HG02763 (cell line): Measurements from ENCODE around the gene SRPRB.
"Not testable (repeated sequence)": the region's sequence is repeated elsewhere in the genome, so short reads cannot be mapped to it uniquely, and the experiment has no call there.

Source experiments
- ATAC-seq: cut with Tn5 transposase; IDR thresholded peaks from one replicate; pipeline ENCODE4 v1.9.1; 2021; ENCODE audit warnings: mild to moderate bottlenecking, moderate library complexity; ENCODE audit not compliant: unreplicated experiment

The SRPRB gene

GRCh38 chr3:133777807-133778568 lies 27.6 kb upstream of the SRPRB start:
- no peak for ATAC-seq

DNA sequence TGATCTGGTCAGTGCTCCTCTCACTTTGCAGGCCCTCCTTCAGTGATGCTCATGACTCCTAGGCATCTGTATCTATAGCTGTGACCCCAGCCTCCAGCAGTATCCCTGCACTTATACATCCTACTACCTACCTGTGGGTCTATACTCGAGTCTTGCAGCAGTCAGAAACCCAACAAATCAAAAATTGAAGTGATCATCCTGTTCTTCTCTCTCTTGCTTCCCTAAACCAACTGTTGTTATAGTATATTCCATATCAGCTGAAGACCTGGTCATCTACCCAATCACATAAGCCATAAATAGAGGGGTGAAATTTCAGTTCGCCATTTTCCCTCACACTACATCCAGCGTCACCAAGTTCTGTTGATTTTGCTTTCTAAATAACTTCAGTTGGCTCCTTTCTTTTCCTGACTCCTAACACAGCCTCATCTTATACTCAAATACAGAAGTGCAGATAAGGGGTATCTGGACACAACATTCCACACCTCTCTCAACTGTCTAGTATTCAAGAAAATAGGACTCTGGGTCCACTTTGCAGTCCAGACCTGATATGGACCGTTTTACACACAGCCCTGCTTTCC lies 25.9 kb upstream of the SRPRB start:
- ATAC-seq = no peak

GRCh38 chr3:133780756-133781155 lies 24.9 kb upstream of the SRPRB start:
- ATAC-seq = not testable (repeated sequence)

DNA sequence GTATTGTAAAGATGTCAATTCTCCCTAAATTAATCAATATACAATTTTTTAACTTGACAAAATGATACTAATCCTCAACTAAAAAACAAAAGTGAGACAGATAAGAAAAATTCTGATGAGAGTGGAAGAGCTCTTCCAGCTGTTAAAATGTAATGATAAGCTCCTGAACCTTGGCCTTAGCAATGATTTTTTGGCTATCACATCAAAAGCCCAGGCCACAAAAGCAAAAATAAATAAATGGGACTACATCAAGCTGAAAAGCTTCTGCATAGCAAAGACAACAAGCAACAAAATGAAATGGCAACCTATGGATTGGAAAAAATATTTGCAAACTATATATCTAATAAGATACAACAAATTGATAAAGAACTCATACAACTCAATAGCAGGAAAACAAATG lies 24.0 kb upstream of the SRPRB start:
- no peak for ATAC-seq

DNA sequence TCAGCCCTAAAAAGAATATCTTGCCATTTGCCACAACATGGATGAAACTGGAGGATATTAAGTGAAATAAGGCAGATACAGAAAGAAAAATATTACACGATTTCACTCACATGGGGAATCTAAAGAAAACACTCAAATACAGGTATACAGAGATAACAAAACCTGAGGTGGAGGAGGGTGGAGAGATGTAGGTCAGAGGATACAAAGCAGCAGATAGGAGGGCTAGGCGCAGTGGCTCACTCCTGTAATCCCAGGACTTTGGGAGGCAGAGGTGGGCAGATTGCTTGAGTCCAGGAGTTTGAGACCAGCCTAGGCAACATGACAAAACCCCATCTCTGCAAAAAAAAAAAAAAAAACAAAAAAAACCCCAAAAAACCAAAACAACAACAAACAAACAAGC lies 23.2 kb upstream of the SRPRB start:
- ATAC-seq = no peak

DNA sequence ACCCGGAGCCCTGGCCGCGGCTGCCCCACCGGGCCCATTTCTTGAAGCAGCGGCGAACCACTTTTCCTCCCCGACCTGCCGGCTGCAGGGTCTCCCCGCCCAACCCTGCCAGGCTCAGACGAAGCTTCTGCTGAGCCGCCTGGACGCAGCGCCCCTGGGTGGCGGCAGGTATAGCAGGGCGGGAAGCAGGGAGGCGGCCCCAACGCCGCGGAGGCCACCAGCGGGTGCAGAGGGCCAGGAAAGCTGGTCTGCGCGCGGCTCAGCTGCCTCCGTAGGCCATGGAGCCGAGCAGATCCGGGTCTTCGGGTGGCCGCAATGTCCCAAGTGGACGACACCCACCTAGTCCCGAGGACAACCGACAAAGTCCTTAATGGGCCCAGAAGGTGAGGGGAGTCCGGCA lies 21.9 kb upstream of the SRPRB start:
- ATAC-seq = no peak

GRCh38 chr3:133788024-133788423 lies 17.6 kb upstream of the SRPRB start:
- ATAC-seq = no peak

DNA sequence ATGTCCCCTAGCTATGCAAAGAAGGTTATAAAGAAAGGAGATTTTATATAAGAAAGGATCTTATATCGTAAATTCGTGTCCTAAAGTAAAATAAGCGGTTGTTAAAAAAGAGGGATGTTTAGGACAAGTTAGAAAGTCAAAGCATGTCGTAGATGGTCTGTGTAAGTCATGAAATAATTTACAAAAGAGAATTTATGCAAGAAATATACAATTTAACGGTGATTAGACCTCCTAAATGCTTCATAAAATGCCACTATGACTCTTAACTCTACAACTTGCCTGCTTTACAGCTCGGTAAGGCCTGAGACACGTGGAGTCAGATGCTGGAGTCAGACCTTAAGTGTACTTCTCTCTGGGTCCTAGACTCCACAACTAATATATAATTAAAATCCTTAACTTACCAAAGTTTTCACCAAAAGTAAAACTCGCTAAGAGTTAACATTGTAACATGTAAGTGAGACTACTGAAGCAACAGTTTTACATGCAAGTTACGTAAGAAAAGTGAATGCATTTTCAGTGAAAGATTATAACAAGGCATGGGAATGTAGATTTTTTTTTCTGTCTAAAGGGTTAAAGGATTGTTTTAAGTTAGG lies 13.3 kb upstream of the SRPRB start:
- no peak for ATAC-seq

DNA sequence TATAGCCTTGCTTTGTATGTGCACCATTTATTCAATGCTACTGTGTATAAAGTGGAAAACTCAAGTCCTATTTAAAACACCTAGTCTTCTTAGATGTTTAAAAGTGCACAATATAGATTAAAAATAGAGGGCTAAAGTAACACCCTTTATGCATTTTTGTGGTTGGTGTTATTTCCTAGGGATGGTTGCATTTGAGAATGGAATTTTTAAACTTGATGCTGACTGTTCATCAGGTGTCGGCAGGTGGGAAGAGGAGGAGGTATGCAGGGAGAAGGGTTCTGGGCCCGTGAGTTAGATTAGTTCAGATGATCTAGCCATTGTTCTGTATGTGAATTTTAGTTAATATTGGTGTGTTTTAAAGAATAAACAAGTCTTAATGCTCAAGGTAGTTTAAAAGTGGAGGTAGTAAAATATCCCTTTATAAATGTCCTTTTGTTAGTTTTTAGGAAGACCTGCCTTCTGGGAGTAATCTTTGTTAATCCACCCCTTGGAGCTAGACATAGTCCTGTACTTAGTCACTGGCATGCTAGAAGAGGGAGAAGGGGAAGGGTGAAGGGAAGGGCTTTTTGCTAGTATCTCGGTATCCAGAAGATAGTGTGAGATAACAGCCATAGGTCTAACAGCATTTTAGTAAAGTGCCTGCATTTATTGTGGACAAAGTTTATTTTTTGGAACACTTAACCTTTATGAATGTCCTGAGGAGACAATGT lies 8.1 kb upstream of the SRPRB start:
- no peak for ATAC-seq

- no peak for ATAC-seq
These were observed 5.6 kb upstream of the SRPRB start for GRCh38 chr3:133799794-133800585.

DNA sequence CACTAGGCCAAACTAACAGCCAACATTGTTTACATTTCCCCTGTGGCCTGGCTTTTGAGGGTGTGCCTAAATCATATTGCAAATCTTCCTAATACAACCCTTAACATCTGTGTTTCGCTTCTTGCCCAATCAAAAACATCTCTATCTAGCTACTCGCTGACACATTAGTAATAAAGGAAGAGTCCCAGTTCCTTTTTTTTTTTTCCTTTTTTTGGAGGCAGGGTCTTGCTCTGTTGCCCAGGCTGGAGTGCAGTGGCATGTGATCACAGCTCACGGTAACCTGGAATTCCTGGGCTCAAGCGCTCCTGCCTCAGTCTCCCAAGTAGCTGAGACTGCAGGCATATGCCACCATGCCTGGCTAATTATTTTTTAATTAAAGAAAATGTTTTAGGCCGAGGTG lies 2.1 kb upstream of the SRPRB start:
- no peak for ATAC-seq

- no peak for ATAC-seq
These were observed 719 bp upstream of the SRPRB start for GRCh38 chr3:133804896-133805295.

- ATAC-seq = no peak
These were observed 272 bp upstream of the SRPRB start for GRCh38 chr3:133805384-133805701.

DNA sequence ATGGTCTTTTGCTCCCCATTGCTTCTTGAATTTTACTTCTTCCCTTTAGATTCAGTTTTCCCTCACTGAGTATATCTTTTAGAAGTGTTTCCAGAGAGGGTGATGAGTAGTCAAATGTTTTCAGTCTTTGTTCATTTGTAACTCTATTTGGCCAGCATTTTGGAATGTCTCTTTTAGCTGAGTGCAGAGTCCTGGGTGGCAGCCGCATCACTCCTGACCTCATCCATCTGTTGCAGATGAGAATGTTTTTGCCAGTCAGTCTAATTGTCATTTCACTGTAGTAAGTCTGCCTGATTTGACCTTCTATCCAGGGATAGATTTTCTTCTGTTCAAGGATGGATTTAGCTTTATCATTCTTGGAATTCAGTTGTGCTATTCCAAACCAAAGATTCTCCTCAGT lies 7.3 kb downstream of the SRPRB start:
- no peak for ATAC-seq

GRCh38 chr3:133815386-133815785 lies 9.8 kb downstream of the SRPRB start:
- no peak for ATAC-seq

DNA sequence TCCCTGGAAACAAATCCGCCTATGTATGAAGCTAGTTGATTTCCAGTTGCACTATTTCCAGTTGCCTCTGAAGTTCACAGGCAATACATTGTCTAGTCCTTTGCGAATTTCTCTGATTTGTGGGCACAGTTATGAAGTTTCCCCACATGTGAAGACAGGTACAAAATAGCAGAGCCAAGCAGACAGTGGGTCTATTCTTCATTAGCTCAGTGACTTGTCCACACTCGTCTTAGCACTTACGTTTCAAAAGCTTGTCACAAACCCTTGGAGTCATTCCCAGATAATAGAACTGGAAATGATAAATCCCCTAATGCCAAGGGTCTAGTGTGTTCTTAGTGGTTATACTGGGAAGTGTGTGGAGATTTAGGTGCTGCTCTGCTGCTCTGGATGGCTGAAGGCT lies 14.5 kb downstream of the SRPRB start:
- no peak for ATAC-seq

- no peak for ATAC-seq
These were observed 15.5 kb downstream of the SRPRB start for GRCh38 chr3:133820889-133821675.

- ATAC-seq = no peak
These were observed 16.4 kb downstream of the SRPRB start for GRCh38 chr3:133821767-133822638.

DNA sequence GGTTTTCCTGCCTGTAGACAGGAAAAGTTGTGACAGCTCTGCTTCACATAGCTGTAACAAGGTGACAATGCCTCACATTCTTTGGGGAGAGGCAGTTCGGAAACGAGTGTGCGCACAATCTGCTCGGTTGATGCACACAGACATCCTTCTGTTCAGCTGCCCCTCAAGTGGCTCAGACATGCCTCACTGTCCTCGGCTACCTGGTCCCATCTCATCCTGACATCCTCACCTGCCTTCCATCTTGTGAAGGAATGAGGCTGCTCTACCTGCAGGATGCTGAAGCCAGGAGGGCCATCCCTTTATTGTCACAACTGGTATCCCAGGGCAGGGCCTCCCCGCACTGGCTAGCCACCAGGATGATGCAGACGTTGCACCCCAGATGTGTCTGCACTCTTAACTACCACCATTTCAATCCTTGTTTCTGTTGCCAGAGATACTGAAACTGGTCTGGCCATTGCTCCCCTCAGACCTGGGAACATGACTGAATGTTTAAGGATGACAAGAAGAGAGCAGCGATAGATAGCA lies 19.4 kb downstream of the SRPRB start:
- no peak for ATAC-seq
